Progenitor cell of endocrine pancreas (in vitro differentiated cells): ENCODE data around the gene ALAS1. TPM values are rescaled to one million over a fixed set of nuclear protein-coding genes. Genes with fewer than 3 reads are reported as not detected.

ENCODE experiments used
- DNase-seq: peaks from one replicate; pipeline ENCODE4 v3.0.0; 2021; ENCODE audit warnings: low spot score; ENCODE audit not compliant: unreplicated experiment
- H3K27ac Mint-ChIP-seq: 2 replicates; pipeline ENCODE4 v1.8.0; 2021; ENCODE audit warnings: mild to moderate bottlenecking, moderate library complexity, mixed read lengths
- H3K27me3 Mint-ChIP-seq: 2 replicates; pipeline ENCODE4 v1.8.0; 2021; ENCODE audit warnings: mixed read lengths
- H3K36me3 Mint-ChIP-seq: 2 replicates; pipeline ENCODE4 v1.8.0; 2022; ENCODE audit warnings: mixed read lengths; ENCODE audit not compliant: insufficient read depth
- H3K4me1 Mint-ChIP-seq: 2 replicates; pipeline ENCODE4 v1.8.0; 2021; ENCODE audit warnings: low read depth, mixed read lengths
- H3K4me3 Mint-ChIP-seq: 2 replicates; pipeline ENCODE4 v1.8.0; 2021; ENCODE audit warnings: low read depth, mild to moderate bottlenecking, moderate library complexity, mixed read lengths
- H3K9me3 Mint-ChIP-seq: 2 replicates; pipeline ENCODE4 v1.8.0; 2021; ENCODE audit warnings: low read depth, mixed read lengths
- total RNA-seq: library from RNA; stranded (reverse); gene quantifications from 2 replicates; pipeline ENCODE4 v1.2.1, GENCODE V29; 2021
- TF ChIP-seq, protein P1 (sequence below): fragments of 200-600 bp; sonication (generic); IDR thresholded peaks from one replicate; pipeline ENCODE4 v1.5.0; 2021; ENCODE audit warnings: antibody characterized with exemption, mild to moderate bottlenecking; ENCODE audit not compliant: unreplicated experiment

ALAS1 gene
- total RNA-seq, 1 donor from 2014 or later = 32.2 TPM

DNA sequence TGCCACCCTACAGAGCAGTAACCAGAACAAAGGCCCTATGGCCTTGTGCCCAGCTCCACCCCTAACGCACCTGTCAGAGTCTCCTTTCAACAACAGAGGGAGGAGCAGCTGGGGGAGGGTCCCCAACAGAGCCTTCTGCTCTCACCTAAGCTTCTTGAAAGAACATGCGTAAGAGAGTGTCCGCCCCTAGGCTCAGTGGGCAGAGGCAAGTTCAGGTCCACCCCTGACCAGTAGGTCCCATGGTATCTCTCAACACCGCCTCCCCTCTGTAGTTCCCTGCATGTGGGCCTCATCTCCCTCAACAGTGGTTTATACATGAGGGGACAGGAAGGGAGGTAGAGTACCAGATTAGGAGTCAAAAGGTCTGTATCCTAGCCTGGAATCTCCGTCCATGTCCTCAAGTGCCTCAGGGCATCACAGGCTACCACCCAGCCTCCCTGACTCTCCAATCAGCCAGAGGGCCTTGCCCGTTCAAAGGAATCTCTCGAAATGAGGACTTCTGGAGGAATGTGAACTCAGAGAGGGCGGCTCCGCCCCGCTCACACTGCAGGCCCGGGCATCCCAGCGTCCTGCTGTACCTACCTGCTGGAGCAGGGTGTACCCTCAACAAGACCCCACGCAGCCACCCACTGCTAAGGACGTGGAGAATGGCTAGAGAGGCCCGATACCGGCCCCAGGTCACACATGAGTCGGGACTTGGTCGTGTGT, 44.4 kb upstream of the ALAS1 start:
- TF ChIP-seq, protein P1, sequence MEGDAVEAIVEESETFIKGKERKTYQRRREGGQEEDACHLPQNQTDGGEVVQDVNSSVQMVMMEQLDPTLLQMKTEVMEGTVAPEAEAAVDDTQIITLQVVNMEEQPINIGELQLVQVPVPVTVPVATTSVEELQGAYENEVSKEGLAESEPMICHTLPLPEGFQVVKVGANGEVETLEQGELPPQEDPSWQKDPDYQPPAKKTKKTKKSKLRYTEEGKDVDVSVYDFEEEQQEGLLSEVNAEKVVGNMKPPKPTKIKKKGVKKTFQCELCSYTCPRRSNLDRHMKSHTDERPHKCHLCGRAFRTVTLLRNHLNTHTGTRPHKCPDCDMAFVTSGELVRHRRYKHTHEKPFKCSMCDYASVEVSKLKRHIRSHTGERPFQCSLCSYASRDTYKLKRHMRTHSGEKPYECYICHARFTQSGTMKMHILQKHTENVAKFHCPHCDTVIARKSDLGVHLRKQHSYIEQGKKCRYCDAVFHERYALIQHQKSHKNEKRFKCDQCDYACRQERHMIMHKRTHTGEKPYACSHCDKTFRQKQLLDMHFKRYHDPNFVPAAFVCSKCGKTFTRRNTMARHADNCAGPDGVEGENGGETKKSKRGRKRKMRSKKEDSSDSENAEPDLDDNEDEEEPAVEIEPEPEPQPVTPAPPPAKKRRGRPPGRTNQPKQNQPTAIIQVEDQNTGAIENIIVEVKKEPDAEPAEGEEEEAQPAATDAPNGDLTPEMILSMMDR = no peak
- H3K27ac Mint-ChIP-seq = peak overlapping the region; percentile 88

DNA sequence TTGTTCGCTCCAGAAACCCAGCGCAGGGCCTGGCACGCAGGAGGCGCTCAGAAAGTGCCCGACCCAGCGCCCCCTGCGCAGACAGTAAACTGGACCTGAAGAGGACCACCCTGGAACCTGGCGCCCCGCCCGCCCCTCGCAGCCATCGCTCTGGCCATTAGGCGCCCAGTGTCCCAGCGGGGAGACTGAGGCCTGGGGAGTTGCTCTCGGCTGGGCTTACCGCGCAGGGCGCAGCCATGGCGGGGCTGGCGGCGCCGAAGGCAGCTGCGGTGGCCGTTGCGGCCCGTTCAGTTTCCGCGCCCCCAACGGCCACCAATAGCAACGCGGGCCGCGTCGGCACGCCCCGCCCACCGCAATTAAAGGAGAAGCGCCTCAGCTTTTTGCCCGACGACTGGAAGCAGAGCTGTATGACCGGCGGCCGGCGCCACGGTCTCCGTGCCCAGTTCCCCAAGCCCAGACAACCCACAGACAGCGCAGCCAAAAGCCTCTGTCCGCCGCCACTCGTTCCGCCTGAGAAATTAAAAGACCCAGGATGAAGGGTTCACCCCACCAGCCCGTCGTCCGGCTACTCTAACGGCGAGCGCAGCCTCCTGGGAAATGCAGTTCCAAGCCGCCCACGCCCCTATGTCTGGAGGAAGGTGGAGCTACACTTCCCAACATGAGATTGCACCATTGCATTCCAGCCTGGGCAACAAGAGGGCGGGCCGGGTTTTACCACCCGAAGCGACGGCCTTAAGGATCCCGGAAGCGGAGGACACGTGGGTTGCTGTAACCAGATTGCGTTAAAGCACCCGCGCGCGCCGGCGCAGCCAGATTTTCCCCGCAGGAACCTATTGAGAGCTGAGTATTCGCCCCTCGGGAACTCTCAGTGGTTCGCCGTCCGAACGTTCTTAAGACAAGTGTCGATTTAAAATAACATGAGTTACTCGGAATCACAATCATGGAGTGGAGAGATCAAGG, 43.5 kb upstream of the ALAS1 start, which contains the start of gene POC1A:
POC1A (minus strand) TSS at position 289 of the 960 bp plus-strand sequence; CDS start at position 238, 51 bp downstream.
- TF ChIP-seq, protein P1 = no peak
- H3K27me3 Mint-ChIP-seq = no peaks in the 10 kb centered on the region
- H3K27ac Mint-ChIP-seq = peak within 1 kb of the TSS; percentile 97
- H3K9me3 Mint-ChIP-seq = no peaks in the 10 kb centered on the region
- no peaks in the 10 kb centered on the region for H3K36me3 Mint-ChIP-seq
- DNase-seq = peak; percentile 81
- H3K4me1 Mint-ChIP-seq = peaks cover 5% of the 10 kb centered on the region
- peak within 1 kb of the TSS; percentile 95 for H3K4me3 Mint-ChIP-seq

More for the DNA sequence above, 44.4 kb upstream of the ALAS1 start:
- Mint-ChIP-seq H3K4me1 (peaks cover 5% of the 10 kb centered on the region), H3K36me3 (no peaks in the 10 kb centered on the region), H3K27me3 (no peaks in the 10 kb centered on the region), H3K4me3 (peak overlapping the region; percentile 95), H3K9me3 (no peaks in the 10 kb centered on the region)
- DNase-seq = no peak

DNA sequence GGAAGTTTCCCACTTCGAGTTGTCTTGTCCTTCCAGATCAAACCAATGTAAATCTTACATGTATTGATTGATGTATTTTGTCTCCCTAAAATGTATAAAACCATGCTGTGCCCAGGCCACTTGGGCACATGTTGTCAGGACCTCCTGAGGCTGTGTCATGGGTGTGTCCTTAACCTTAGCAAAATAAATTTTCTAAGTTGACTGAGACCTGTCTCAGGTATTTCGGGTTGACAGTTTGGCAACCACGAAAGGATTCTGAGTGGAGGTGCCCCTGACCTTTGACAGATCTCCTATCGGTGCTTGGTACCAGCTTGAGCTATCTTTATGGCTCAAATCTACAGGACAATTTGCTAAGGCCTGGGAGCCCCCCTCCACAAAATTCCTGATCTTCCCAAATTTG, 42.0 kb upstream of the ALAS1 start:
- H3K27ac Mint-ChIP-seq = no peak overlapping the region
- DNase-seq = no peak
- H3K27me3 Mint-ChIP-seq = peaks cover 2% of the 10 kb centered on the region
- H3K9me3 Mint-ChIP-seq = no peaks in the 10 kb centered on the region
- H3K4me1 Mint-ChIP-seq = peaks cover 5% of the 10 kb centered on the region
- H3K36me3 Mint-ChIP-seq = no peaks in the 10 kb centered on the region
- TF ChIP-seq, protein P1 = no peak
- peak overlapping the region; percentile 14 for H3K4me3 Mint-ChIP-seq

DNA sequence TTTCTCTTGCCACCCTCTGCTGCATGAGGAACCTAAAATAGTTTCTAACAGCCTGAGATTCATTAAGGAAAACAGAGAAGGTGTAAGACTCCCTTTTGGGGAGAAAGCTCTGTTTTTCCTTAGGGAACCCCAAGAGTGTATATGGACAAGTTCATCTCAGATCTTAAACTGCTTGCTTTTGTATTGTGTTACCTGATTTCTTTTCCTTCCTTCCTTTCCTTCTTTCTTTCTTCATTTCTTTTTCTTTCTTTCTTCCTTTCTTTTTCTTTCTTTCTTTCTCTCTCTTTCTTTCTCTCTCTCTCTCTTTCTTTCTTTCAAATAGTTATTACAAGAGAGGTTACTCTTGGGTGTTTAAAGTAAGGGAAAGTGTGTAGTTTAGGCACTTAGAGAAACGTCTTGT, 38.5 kb upstream of the ALAS1 start:
- H3K4me3 Mint-ChIP-seq = no peak overlapping the region
- TF ChIP-seq, protein P1 = no peak
- H3K9me3 Mint-ChIP-seq = no peaks in the 10 kb centered on the region
- H3K4me1 Mint-ChIP-seq = peaks cover 3% of the 10 kb centered on the region
- H3K27me3 Mint-ChIP-seq = peaks cover 2% of the 10 kb centered on the region
- no peak overlapping the region for H3K27ac Mint-ChIP-seq
- no peaks in the 10 kb centered on the region for H3K36me3 Mint-ChIP-seq
- no peak for DNase-seq

DNA sequence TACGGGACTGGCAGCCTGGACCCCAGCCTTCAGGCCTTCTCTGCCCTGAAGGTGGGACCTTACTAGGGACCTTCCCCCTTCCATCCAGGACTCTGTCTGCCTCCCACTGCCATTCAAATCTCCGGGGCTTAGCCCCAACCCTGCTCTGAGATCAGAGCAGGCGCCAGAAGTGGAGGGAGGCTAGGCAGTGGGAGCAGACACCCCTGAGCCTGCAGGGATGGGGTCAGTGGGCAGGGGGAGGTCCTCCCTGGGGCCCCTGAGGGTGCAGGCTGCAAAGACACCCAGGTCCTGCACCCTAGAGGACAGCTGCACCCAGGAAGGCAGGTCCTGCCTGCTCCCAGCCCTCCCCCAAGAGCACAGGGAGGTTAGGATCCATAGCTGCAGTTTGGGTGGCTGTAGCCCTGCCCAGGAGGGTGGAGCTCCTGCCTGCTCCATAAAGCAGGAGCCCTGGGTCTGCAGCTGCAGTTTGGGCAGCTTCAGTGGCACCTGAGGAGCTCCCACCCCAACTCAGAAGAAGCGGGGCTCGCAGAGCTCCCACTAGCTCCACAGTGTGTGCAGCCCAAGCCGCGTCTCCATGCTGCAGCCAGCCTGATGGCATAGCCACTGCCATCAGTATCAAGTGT, 35.6 kb upstream of the ALAS1 start:
- Mint-ChIP-seq H3K27me3 (peaks cover 2% of the 10 kb centered on the region), H3K9me3 (no peaks in the 10 kb centered on the region), H3K36me3 (no peaks in the 10 kb centered on the region), H3K4me3 (no peak overlapping the region), H3K4me1 (no peaks in the 10 kb centered on the region), H3K27ac (no peak overlapping the region)
- TF ChIP-seq, protein P1 = no peak
- no peak for DNase-seq
